Activated naive CD8-positive, alpha-beta T cell (primary cell): ENCODE measurements around the gene PIK3C2G.

Source experiments
- H3K27ac Mint-ChIP-seq: one replicate; pipeline ENCODE4 v1.8.0; 2021; ENCODE audit warnings: mixed read lengths
- H3K27me3 Mint-ChIP-seq: one replicate; pipeline ENCODE4 v1.8.0; 2021; ENCODE audit warnings: mixed read lengths
- H3K36me3 Mint-ChIP-seq: one replicate; pipeline ENCODE4 v1.8.0; 2021; ENCODE audit warnings: mixed read lengths
- H3K4me1 Mint-ChIP-seq: one replicate; pipeline ENCODE4 v1.8.0; 2021; ENCODE audit warnings: low read depth, mixed read lengths
- H3K4me3 Mint-ChIP-seq: one replicate; pipeline ENCODE4 v1.8.0; 2021; ENCODE audit warnings: mild to moderate bottlenecking, mixed read lengths
- H3K9me3 Mint-ChIP-seq: one replicate; pipeline ENCODE4 v1.8.0; 2021; ENCODE audit warnings: low read depth, mixed read lengths

PIK3C2G gene

DNA sequence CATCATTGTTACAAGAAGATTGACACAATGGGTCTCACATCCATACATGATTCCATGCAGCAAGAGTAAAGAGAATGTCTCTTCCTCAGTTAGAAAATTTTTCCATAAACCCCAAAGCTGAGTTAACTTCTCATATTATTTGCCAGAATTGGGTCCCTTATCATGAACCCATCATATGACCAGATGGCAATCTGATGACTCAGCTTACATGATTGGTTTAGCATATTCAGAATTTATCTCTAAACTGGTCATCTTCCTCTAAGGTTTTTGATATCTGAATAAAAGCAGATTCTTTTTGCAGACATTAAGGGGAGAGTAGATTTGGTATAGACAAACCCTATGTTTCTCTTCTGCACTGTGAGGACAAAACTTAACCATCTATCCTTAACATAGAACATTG is 174.9 kb downstream of the PIK3C2G start:
- Mint-ChIP-seq H3K4me3 (no peak overlapping the region), H3K27me3 (no peaks in the 10 kb centered on the region), H3K27ac (no peak overlapping the region), H3K9me3 (no peaks in the 10 kb centered on the region), H3K36me3 (no peaks in the 10 kb centered on the region), H3K4me1 (no peaks in the 10 kb centered on the region)

DNA sequence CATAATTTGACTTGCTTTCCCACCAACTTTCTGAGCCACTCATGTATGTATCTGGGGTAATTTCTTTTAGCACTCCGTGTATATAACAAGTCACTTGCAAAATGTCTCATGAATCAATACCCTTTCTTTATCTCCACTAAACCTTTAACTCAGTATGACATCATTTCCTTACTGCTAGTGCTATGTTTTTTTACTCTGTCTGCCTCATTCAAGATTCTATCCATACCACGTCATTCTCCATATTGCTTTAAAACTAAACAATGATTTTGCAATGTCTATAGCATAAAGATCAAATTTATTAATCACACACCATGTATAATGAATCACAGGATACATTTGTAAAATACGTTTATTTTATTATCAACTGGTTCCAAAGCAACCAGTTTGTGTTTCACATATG is 178.2 kb downstream of the PIK3C2G start:
- Mint-ChIP-seq H3K36me3 (no peaks in the 10 kb centered on the region), H3K9me3 (no peaks in the 10 kb centered on the region), H3K27ac (no peak overlapping the region), H3K4me3 (no peak overlapping the region), H3K4me1 (no peaks in the 10 kb centered on the region), H3K27me3 (no peaks in the 10 kb centered on the region)

DNA sequence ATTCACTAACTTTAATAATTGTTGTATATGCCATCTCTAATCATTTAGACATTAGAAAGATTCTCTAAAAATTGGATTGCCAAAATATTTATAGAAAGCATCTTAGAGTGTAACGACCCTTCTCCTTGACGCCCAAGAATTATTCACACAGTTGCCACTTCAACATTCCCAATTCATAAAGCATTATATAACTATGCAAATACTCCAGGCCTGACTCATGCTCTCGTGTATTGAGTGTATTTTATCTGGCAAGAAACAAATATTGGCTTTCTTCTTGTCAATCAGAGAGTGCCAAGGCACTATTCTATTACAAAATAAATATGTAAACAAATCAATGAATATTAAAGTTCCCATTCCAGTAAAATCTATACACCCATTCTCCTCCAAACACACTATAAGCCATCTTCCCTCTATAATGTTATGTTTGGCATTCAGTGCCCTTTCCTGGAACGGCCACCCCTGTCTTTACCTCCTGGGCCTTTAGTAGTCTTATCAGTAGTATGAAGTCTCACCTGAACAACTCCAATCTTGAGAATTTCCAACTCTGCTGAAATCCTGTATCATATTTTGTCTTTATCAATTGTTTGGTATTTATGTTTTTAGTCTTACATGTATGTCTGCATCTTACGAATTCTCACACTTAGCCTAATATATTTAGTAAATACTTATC is 182.6 kb downstream of the PIK3C2G start:
- Mint-ChIP-seq H3K4me1 (no peaks in the 10 kb centered on the region), H3K4me3 (no peak overlapping the region), H3K27ac (no peak overlapping the region), H3K9me3 (no peaks in the 10 kb centered on the region), H3K36me3 (no peaks in the 10 kb centered on the region), H3K27me3 (no peaks in the 10 kb centered on the region)

DNA sequence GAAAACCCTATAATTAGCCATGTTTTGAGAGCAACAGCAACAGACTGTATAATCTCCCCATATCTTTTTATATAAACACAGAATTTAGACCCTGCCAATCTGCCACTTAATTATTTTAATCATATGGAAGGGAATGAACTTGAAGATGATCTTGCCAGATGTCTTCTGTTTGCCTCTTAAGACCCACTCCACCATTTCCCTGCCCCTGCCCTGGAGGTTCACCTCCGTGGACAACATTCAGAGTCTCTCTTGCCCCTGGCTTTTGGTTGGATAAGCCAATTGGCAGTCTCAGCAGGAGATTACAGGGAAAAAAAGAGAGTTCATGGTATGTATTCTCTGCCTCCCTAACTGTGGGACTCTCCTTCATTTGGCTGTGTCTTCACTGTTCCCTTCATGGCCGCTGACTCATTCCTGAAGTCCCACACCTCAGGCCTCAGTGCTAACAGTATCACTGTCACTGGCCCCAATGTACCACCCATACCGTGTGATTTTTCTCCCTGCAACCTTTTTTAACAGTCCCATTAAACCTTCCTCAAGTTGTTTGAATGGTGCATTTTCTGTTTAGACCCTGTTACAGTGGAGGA is 184.8 kb downstream of the PIK3C2G start:
- no peaks in the 10 kb centered on the region for H3K36me3 Mint-ChIP-seq
- no peaks in the 10 kb centered on the region for H3K4me1 Mint-ChIP-seq
- H3K27me3 Mint-ChIP-seq: no peaks in the 10 kb centered on the region
- no peaks in the 10 kb centered on the region for H3K9me3 Mint-ChIP-seq
- no peak overlapping the region for H3K27ac Mint-ChIP-seq
- H3K4me3 Mint-ChIP-seq: no peak overlapping the region

DNA sequence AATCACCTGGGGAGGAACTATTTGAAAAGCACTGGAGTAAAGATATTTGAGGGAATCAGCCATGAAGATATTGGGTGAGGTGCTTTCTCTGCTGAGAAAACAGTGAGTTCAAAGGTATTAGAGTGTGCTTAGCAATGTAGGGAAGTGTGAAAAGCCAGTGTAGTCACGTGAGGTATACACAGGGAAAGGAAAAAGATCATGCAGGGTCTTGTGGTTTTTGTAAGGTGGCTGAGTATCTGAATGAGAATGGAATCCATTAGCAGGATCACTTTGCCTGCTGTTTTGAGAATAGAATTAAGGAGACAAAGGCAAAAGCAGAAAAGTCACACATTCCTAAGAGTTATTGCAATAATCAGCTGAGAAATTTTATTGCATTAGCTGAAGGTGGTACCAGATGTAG is 193.0 kb downstream of the PIK3C2G start:
- no peaks in the 10 kb centered on the region for H3K27me3 Mint-ChIP-seq
- no peaks in the 10 kb centered on the region for H3K36me3 Mint-ChIP-seq
- peaks cover 9% of the 10 kb centered on the region for H3K9me3 Mint-ChIP-seq
- H3K4me1 Mint-ChIP-seq: no peaks in the 10 kb centered on the region
- H3K27ac Mint-ChIP-seq: no peak overlapping the region
- no peak overlapping the region for H3K4me3 Mint-ChIP-seq

DNA sequence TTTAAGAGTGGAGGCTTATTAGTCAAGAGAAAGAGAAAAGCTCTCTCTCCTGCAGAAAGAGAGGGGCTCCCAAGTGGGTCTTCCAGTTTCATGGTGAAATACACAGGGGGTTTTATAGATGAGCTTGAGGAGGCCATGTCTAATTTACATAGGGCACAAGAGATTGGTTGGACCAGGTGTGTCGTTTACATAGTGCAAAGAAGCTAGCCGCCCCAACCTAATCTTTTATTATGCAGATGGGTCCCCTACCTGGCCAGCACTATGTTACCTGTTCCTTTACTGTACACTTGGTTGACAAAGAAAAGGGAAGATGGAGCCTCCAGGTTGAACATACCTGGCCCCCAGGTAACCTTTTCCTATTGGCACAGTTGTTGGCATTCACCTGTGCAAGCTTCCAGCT is 195.0 kb downstream of the PIK3C2G start:
- H3K36me3 Mint-ChIP-seq: no peaks in the 10 kb centered on the region
- H3K9me3 Mint-ChIP-seq: peaks cover 9% of the 10 kb centered on the region
- no peak overlapping the region for H3K27ac Mint-ChIP-seq
- H3K4me1 Mint-ChIP-seq: no peaks in the 10 kb centered on the region
- H3K27me3 Mint-ChIP-seq: no peaks in the 10 kb centered on the region
- H3K4me3 Mint-ChIP-seq: no peak overlapping the region

DNA sequence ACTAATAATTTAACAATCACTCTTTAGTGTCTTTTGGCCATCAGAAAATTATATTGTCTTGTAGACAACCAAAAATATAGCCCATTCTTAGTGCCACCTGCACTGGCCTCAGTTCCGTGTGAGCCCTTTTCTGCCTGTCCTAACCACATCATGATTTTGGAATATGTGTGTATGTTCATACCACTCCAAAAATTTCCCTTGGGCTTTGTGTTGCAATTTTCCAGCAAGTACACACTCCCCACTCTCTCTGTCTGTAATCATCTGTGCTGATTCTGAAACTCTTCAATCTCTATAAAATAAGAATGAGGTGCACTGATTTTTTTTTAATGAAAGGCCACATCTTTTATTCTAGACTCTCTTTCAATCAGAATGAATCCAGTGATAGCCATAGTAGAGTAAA is 196.0 kb downstream of the PIK3C2G start:
- H3K36me3 Mint-ChIP-seq: no peaks in the 10 kb centered on the region
- no peak overlapping the region for H3K27ac Mint-ChIP-seq
- H3K27me3 Mint-ChIP-seq: no peaks in the 10 kb centered on the region
- no peaks in the 10 kb centered on the region for H3K4me1 Mint-ChIP-seq
- H3K9me3 Mint-ChIP-seq: peaks cover 9% of the 10 kb centered on the region
- H3K4me3 Mint-ChIP-seq: no peak overlapping the region

DNA sequence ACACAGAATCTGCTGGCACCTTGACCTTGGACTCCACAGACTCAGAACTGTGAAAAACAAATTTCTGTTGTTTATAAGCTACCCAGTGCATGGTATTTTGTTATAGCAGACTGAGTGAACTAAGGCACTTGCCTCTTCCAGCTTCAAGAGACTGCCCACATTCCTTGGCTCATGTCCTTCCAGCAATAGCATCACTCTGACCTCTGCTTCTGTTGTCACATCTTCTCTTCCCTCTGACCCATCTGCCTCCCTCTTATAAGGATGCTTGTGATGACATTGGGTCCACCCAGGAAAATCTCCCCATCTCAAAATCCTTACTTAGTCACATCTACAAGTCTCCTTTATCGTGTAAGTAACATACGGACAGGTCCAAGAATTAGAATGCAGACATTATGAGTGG is 200.4 kb downstream of the PIK3C2G start:
- Mint-ChIP-seq H3K4me3 (no peak overlapping the region), H3K27ac (no peak overlapping the region), H3K4me1 (no peaks in the 10 kb centered on the region), H3K27me3 (no peaks in the 10 kb centered on the region), H3K36me3 (no peaks in the 10 kb centered on the region), H3K9me3 (peaks cover 3% of the 10 kb centered on the region)

DNA sequence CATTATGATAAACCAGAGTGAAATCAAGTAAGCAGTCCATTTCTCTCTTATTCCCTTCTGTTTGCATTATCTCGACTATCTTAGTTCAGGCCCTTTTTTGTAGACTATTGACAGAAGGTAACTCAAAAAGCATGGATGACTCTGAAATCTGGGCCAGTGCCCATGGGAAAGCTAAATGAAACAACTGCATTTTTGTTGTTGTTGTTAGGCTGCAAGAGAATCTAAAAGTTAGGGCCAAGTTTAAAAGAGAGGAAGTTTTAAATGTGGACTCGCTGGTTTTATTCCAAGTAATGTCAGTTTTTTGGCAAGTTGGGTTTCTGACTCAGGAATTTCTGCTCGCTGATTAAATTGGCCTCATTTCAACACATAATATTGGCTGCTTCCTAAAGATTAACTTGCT is 201.1 kb downstream of the PIK3C2G start:
- Mint-ChIP-seq H3K36me3 (no peaks in the 10 kb centered on the region), H3K4me3 (no peak overlapping the region), H3K27ac (no peak overlapping the region), H3K9me3 (peaks cover 3% of the 10 kb centered on the region), H3K27me3 (no peaks in the 10 kb centered on the region), H3K4me1 (no peaks in the 10 kb centered on the region)

DNA sequence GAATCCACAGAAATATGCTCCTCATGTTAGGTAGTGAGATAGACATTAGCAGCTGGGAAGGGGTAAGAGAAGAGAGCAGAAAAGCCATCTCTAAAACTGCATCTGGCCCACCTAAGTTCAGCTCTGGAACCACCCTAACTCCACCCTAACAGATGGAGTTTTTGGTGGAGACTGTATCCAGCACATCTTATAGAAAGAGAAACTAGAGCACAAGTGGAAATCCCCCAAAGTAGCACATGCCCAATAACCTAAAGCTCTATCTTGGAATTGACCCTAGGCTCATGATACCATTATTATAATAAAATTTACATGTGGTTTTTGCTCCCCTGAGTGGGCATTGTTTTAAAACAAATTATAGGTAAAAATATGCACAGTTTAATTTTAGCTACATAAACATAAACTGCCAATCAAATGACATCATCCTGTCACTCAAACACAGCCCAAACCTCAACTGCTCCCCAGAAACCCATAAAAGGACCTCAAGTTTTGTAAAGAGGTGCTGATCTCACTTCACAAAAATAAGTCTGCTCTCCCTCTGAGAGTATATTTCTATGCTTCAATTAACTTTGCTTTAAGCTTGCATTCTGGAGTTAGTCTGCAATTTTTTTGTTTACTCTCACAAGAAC is 206.4 kb downstream of the PIK3C2G start:
- H3K27me3 Mint-ChIP-seq: no peaks in the 10 kb centered on the region
- no peaks in the 10 kb centered on the region for H3K4me1 Mint-ChIP-seq
- peaks cover 11% of the 10 kb centered on the region for H3K9me3 Mint-ChIP-seq
- H3K27ac Mint-ChIP-seq: no peak overlapping the region
- no peaks in the 10 kb centered on the region for H3K36me3 Mint-ChIP-seq
- no peak overlapping the region for H3K4me3 Mint-ChIP-seq

DNA sequence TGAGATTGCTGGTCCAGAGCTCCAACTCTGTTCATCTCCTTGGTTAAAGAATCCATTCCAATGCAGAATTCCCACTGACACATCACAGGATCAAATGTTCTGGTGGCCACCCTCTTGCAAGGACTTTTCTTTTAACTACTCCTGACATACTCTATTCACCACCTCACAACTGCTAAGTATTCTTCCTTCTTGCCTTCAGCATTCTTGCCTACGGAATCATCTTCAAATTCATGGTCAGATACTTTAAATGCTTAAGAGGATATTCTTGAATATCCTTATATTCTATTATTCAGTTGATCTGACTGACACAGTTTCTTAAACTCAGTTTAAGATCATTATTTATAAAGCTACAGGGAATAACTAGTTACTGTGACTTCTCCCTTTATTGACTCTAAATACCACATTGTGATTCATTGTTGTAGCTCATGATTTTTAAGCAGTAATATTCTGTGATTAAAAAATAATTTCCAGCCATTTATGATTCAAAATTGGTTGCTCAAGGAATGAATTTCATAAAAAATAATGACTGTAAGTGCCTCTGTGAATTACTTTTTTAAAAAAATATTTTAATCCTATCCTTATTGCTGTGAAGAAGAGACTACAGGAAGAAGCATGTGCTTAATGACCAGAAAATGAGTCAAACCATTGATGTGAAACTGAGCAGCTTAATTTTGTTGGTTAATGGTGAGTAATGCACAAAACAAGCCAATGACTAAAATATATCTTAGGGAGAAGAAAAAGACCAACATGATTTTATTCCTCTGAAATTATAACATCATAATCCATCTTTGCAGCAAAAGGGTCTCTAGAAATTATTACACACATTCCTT is 207.1 kb downstream of the PIK3C2G start:
- Mint-ChIP-seq H3K4me3 (no peak overlapping the region), H3K4me1 (no peaks in the 10 kb centered on the region), H3K9me3 (peaks cover 11% of the 10 kb centered on the region), H3K27me3 (no peaks in the 10 kb centered on the region), H3K36me3 (no peaks in the 10 kb centered on the region), H3K27ac (no peak overlapping the region)

DNA sequence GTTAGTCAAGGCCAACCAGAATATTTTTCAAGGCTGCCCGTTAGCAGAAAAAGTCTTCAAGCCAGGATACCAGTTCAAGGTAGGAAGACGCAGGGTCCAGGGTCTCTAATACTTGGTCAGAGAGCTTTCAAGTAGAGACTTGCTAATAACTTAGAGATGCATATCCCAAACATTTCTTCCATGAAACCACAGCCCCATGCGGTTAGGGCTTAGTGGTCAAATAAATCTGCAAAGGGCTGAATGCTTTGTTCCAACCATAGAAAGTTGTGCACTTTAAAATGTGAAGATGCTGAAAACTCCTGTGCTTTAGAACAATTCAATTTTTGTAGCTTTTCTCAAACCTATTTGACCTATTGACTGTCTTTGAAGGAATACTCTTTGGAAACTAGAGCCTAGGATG is 208.9 kb downstream of the PIK3C2G start:
- Mint-ChIP-seq H3K4me3 (no peak overlapping the region), H3K36me3 (no peaks in the 10 kb centered on the region)

DNA sequence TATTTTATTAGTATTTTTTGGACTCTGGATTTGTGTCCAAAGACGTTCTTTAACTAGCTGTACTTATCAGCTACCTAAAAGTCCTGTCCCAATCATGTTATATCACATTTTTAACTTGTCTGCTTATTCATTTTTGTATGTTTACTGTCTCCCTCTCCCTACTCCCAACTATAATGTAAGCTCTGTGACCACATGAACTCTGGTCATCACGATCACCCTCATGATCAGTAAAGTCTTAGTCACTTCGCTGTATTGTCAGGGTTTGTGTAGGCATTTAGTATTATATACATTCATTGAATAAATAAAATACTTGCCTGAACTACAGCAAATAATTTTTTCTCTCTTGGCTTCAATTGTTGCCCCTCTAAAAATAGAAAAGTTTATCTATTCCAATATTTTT is 211.0 kb downstream of the PIK3C2G start:
- Mint-ChIP-seq H3K4me1 (no peaks in the 10 kb centered on the region), H3K27me3 (no peaks in the 10 kb centered on the region)

More for the DNA sequence above, 208.9 kb downstream of the PIK3C2G start:
- Mint-ChIP-seq H3K9me3 (peaks cover 11% of the 10 kb centered on the region), H3K27ac (no peak overlapping the region), H3K27me3 (no peaks in the 10 kb centered on the region), H3K4me1 (no peaks in the 10 kb centered on the region)

DNA sequence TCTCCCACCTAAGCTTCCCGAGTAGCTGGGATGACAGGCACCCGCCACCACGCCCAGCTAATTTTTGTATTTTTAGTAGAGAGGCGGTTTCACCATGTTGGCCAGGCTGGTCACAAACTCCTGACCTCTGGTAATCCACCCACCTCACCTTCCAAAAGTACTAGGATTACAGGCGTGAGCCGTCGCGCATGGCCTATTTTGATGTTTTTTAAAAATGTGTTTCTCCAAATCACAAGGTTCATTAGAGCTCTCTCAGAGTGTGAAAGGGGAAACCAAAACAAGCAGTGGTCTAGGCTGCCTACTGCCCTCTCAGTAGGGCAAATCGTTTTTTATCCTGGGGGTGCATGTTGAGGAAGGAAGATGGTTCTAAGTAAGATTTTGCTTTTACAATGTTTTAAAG is 211.5 kb downstream of the PIK3C2G start:
- peaks cover 11% of the 10 kb centered on the region for H3K9me3 Mint-ChIP-seq
- no peaks in the 10 kb centered on the region for H3K27me3 Mint-ChIP-seq
- H3K27ac Mint-ChIP-seq: no peak overlapping the region
- no peaks in the 10 kb centered on the region for H3K4me1 Mint-ChIP-seq
- no peaks in the 10 kb centered on the region for H3K36me3 Mint-ChIP-seq
- no peak overlapping the region for H3K4me3 Mint-ChIP-seq

More for the DNA sequence above, 211.0 kb downstream of the PIK3C2G start:
- H3K36me3 Mint-ChIP-seq: no peaks in the 10 kb centered on the region
- no peak overlapping the region for H3K4me3 Mint-ChIP-seq
- H3K27ac Mint-ChIP-seq: no peak overlapping the region
- peaks cover 11% of the 10 kb centered on the region for H3K9me3 Mint-ChIP-seq

DNA sequence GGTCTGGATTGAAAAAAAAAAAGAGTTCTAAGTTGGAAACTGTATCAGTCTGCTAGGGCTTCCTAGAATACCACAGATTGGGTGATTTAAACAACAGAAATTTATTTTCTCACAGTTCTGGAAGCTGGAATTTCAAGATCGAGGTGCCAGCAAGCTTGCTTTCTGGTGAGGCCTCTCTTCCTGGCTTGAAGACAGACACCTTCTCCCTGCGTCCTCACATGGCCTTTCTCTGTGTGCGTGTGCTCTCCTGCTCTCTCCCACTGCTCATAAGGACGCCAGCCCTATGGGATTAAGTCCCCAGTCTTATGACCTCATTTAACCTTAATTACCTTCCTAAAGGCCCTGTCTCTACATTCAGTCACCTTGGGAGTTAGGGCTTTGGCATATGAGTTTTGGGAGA is 215.5 kb downstream of the PIK3C2G start:
- Mint-ChIP-seq H3K4me1 (no peaks in the 10 kb centered on the region), H3K27ac (no peak overlapping the region), H3K36me3 (no peaks in the 10 kb centered on the region), H3K27me3 (no peaks in the 10 kb centered on the region), H3K9me3 (no peaks in the 10 kb centered on the region), H3K4me3 (no peak overlapping the region)
